LNCAP (cell line): ENCODE measurements around the gene GPNMB.

Experiments
- CTCF ChIP-seq: fragments of 450-650 bp; IDR thresholded peaks from 2 replicates; pipeline ENCODE4 v1.5.1; 2017; ENCODE audit warnings: mild to moderate bottlenecking

The GPNMB gene

GRCh38 chr7:23216021-23216420 is 30.6 kb upstream of the GPNMB start:
- TF ChIP-seq CTCF, result no peak

- TF ChIP-seq CTCF, result no peak
These were observed 28.4 kb upstream of the GPNMB start for GRCh38 chr7:23218196-23218595.

- TF ChIP-seq CTCF, result no peak
These were observed 25.8 kb upstream of the GPNMB start for GRCh38 chr7:23220690-23221305.

- TF ChIP-seq CTCF, result no peak
These were observed 24.0 kb upstream of the GPNMB start for GRCh38 chr7:23222439-23223030.

- TF ChIP-seq CTCF, result no peak
These were observed 19.6 kb upstream of the GPNMB start for GRCh38 chr7:23226844-23227450.

- no peak for TF ChIP-seq CTCF
These were observed 18.2 kb upstream of the GPNMB start for GRCh38 chr7:23228412-23228811.

GRCh38 chr7:23230641-23231101 is 15.9 kb upstream of the GPNMB start:
- TF ChIP-seq CTCF, result no peak
